GF-D8 (cell line): ENCODE results near the gene CNPY4.

Experiments
- DNase-seq: peaks from one replicate; lab custom pipeline; 2025; lab: John Stamatoyannopoulos, UW

The CNPY4 gene

GRCh38 chr7:100167912-100168323 lies 48.5 kb downstream of the CNPY4 start:
- no peak for DNase-seq

- no peak for DNase-seq
Measured at GRCh38 chr7:100169147-100169850, 49.9 kb downstream of the CNPY4 start.

GRCh38 chr7:100170101-100170897 lies 50.9 kb downstream of the CNPY4 start:
- DNase-seq = no peak

GRCh38 chr7:100171087-100171681 lies 51.8 kb downstream of the CNPY4 start:
- no peak for DNase-seq

- DNase-seq = no peak
Measured at GRCh38 chr7:100171840-100172239, 52.4 kb downstream of the CNPY4 start.

- DNase-seq = no peak
Measured at GRCh38 chr7:100173806-100174495, 54.5 kb downstream of the CNPY4 start.

GRCh38 chr7:100174582-100174981 lies 55.1 kb downstream of the CNPY4 start:
- no peak for DNase-seq
